IMR-90 (cell line): ENCODE data around the gene SORCS1. TPM values are rescaled to one million over a fixed set of nuclear protein-coding genes. Genes with fewer than 3 reads are reported as not detected.

Experiments
- ATAC-seq: fragments of 200-7000 bp; cut with Tn5 transposase; 2 replicates; pipeline ENCODE4 v1.9.1; 2020; ENCODE audit warnings: low read depth, mild to moderate bottlenecking, moderate library complexity
- BruUV-seq: library from RNA; stranded (reverse); fragments of 400-500 nt; replicated peaks from 2 replicates; lab custom pipeline; 2021; lab: Mats Ljungman, UMichigan
- CTCF ChIA-PET: fragments of 300-600 bp; formaldehyde crosslinking; extraction: SDS; loops from one replicate; lab custom pipeline; 2021; ENCODE audit warnings: antibody characterized with exemption; lab: Yijun Ruan, JAX
- POLR2A ChIA-PET: fragments of 300-600 bp; sonication (Branson Sonifier 250); formaldehyde crosslinking; loops from one replicate; lab custom pipeline; 2022; ENCODE audit warnings: antibody characterized with exemption; ENCODE audit not compliant: unreplicated experiment; lab: Charles Lee
- DNase-seq: peaks from one replicate; pipeline ENCODE4 v3.0.0; 2013
- H2AFZ ChIP-seq: replicated peaks from 2 replicates; pipeline ENCODE3; 2013; ENCODE audit warnings: low read length, mild to moderate bottlenecking; ENCODE audit not compliant: poor library complexity
- H2AK5ac ChIP-seq: 2 replicates; pipeline ENCODE4 v1.6.1; 2013; ENCODE audit warnings: low read depth, low read length, inconsistent platforms
- H2AK9ac ChIP-seq: replicated peaks from 2 replicates; pipeline ENCODE3; 2013; ENCODE audit warnings: mild to moderate bottlenecking, low read depth, low read length, moderate library complexity; ENCODE audit not compliant: poor library complexity
- H2BK120ac ChIP-seq: 2 replicates; pipeline ENCODE4 v1.6.1; 2013; ENCODE audit warnings: low read depth, low read length, inconsistent platforms
- H2BK15ac ChIP-seq: 3 replicates; pipeline ENCODE4 v1.6.1; 2013; ENCODE audit warnings: low read depth, low read length, inconsistent platforms
- H2BK20ac ChIP-seq: 2 replicates; pipeline ENCODE4 v1.6.1; 2013; ENCODE audit warnings: low read depth, mild to moderate bottlenecking, inconsistent platforms, low read length, moderate library complexity
- H2BK5ac ChIP-seq: 2 replicates; pipeline ENCODE4 v1.6.1; 2013; ENCODE audit warnings: mild to moderate bottlenecking, low read depth, low read length, inconsistent platforms; ENCODE audit not compliant: poor library complexity, severe bottlenecking
- H3K14ac ChIP-seq: replicated peaks from 2 replicates; pipeline ENCODE4 v1.6.1; 2013; ENCODE audit warnings: low read depth, low read length, inconsistent platforms
- H3K18ac ChIP-seq: 2 replicates; pipeline ENCODE4 v1.6.1; 2013; ENCODE audit warnings: low read depth, low read length, control low read depth
- H3K23ac ChIP-seq: 2 replicates; pipeline ENCODE4 v1.6.1; 2013; ENCODE audit warnings: low read depth, low read length, inconsistent platforms
- H3K27ac ChIP-seq: 2 replicates; pipeline ENCODE4 v1.5.1; 2013; ENCODE audit warnings: mild to moderate bottlenecking, control low read depth, low read length; ENCODE audit not compliant: insufficient read depth
- H3K27me3 ChIP-seq: 2 replicates; pipeline ENCODE4 v1.6.1; 2013; ENCODE audit warnings: low read length; ENCODE audit not compliant: control insufficient read depth, insufficient read depth
- H3K36me3 ChIP-seq: 2 replicates; pipeline ENCODE4 v1.6.1; 2013; ENCODE audit warnings: low read length, mixed read lengths; ENCODE audit not compliant: control insufficient read depth, insufficient read depth
- H3K4ac ChIP-seq: 2 replicates; pipeline ENCODE4 v1.6.1; 2013; ENCODE audit warnings: low read depth, low read length, inconsistent platforms
- H3K4me1 ChIP-seq: 2 replicates; pipeline ENCODE4 v1.6.1; 2013; ENCODE audit warnings: low read length, mixed read lengths; ENCODE audit not compliant: control insufficient read depth, insufficient read depth
- H3K4me2 ChIP-seq: 2 replicates; pipeline ENCODE4 v1.6.1; 2013; ENCODE audit warnings: low read depth, mild to moderate bottlenecking, control low read depth, low read length, moderate library complexity
- H3K4me3 ChIP-seq: 2 replicates; pipeline ENCODE4 v1.5.1; 2013; ENCODE audit warnings: low read depth, mild to moderate bottlenecking, control low read depth, low read length, moderate library complexity; ENCODE audit not compliant: insufficient read depth
- H3K56ac ChIP-seq: 2 replicates; pipeline ENCODE4 v1.6.1; 2013; ENCODE audit warnings: low read length, inconsistent platforms; ENCODE audit not compliant: insufficient read depth; ENCODE audit errors: extremely low read depth
- H3K79me1 ChIP-seq, 2 experiments: 2 replicates each; pipeline ENCODE4 v1.6.1; 2013; ENCODE audit warnings: low read length in 2 of 2, inconsistent platforms in 1 of 2, low read depth in 1 of 2
- H3K9ac ChIP-seq: 2 replicates; pipeline ENCODE4 v1.6.1; 2013; ENCODE audit warnings: low read depth, low read length, control low read depth
- H3K9me1 ChIP-seq: 2 replicates; pipeline ENCODE4 v1.6.1; 2013; ENCODE audit warnings: low read length, inconsistent platforms; ENCODE audit not compliant: insufficient read depth
- H3K9me3 ChIP-seq: 2 replicates; pipeline ENCODE4 v1.6.1; 2013; ENCODE audit warnings: low read length; ENCODE audit not compliant: control insufficient read depth, insufficient read depth
- H4K20me1 ChIP-seq: 2 replicates; pipeline ENCODE4 v1.6.1; 2013; ENCODE audit warnings: low read length, inconsistent platforms; ENCODE audit not compliant: insufficient read depth
- H4K5ac ChIP-seq: 2 replicates; pipeline ENCODE4 v1.6.1; 2013; ENCODE audit warnings: mild to moderate bottlenecking, low read depth, low read length, control low read depth
- H4K8ac ChIP-seq, 2 experiments: 2 replicates each; pipeline ENCODE4 v1.6.1; 2013; ENCODE audit warnings: low read depth in 2 of 2, low read length in 2 of 2, control low read depth in 1 of 2, inconsistent platforms in 1 of 2
- H4K91ac ChIP-seq: 2 replicates; pipeline ENCODE4 v1.6.1; 2013; ENCODE audit warnings: low read depth, low read length, inconsistent platforms; ENCODE audit not compliant: insufficient read depth
- BHLHE40 ChIP-seq: fragments of 150-350 bp; IDR thresholded peaks from 2 replicates; pipeline ENCODE4 v1.6.1; 2016; ENCODE audit warnings: mild to moderate bottlenecking, low read depth, low read length
- CEBPB ChIP-seq: IDR thresholded peaks from 2 replicates; pipeline ENCODE4 v1.6.1; 2012; ENCODE audit warnings: low read depth, low read length, improper control_type of control experiment
- CHD1 ChIP-seq: IDR thresholded peaks from 2 replicates; pipeline ENCODE4 v1.6.1; 2012; ENCODE audit warnings: low read depth, low read length, improper control_type of control experiment
- ELK1 ChIP-seq: fragments of 150-350 bp; IDR thresholded peaks from 2 replicates; pipeline ENCODE4 v1.6.1; 2016; ENCODE audit warnings: low read depth, mild to moderate bottlenecking, low read length, moderate library complexity, borderline replicate concordance
- FOS ChIP-seq: fragments of 150-350 bp; IDR thresholded peaks from 2 replicates; pipeline ENCODE4 v1.6.1; 2016; ENCODE audit warnings: low read depth, low read length
- MAFK ChIP-seq: IDR thresholded peaks from 2 replicates; pipeline ENCODE4 v1.6.1; 2012; ENCODE audit warnings: low read depth, low read length, improper control_type of control experiment
- POLR2A ChIP-seq: IDR thresholded peaks from 2 replicates; pipeline ENCODE4 v1.6.1; 2012; ENCODE audit warnings: mild to moderate bottlenecking, low read depth, low read length
- RAD21 ChIP-seq: IDR thresholded peaks from 2 replicates; pipeline ENCODE4 v1.6.1; 2012; ENCODE audit warnings: low read length, improper control_type of control experiment
- RCOR1 ChIP-seq: IDR thresholded peaks from 2 replicates; pipeline ENCODE4 v1.6.1; 2012; ENCODE audit warnings: mild to moderate bottlenecking, low read length, improper control_type of control experiment; ENCODE audit not compliant: insufficient replicate concordance
- RFX5 ChIP-seq: IDR thresholded peaks from 2 replicates; pipeline ENCODE4 v1.8.0; 2012; ENCODE audit warnings: low read depth, mild to moderate bottlenecking, low read length, moderate library complexity
- SMC3 ChIP-seq: fragments of 150-350 bp; IDR thresholded peaks from 2 replicates; pipeline ENCODE4 v1.6.1; 2016; ENCODE audit warnings: low read depth, mild to moderate bottlenecking, antibody characterized with exemption, low read length, moderate library complexity
- USF2 ChIP-seq: fragments of 150-350 bp; IDR thresholded peaks from 2 replicates; pipeline ENCODE4 v1.6.1; 2017; ENCODE audit warnings: mild to moderate bottlenecking, antibody characterized with exemption, low read length, low read depth
- WGBS, 2 experiments: methylation state at CpG; one replicate each; pipeline versions ENCODE4 v1.1.5 to v1.1.7; 2013; ENCODE audit warnings: missing lambda C conversion rate in 2 of 2; ENCODE audit not compliant: insufficient read length in 1 of 2; ENCODE audit errors: extremely low coverage in 2 of 2; 5-methylcytosine and 5-hydroxymethylcytosine counted together
- dilution Hi-C: fragments of 300-500 bp; cut with HindIII; formaldehyde crosslinking; loops from one replicate; pipeline ENCODE4 v1.14.3; 2018; ENCODE audit warnings: low sequenced_read_pairs; ENCODE audit not compliant: unreplicated experiment
- in situ Hi-C: fragments of 300-500 bp; cut with MboI; formaldehyde crosslinking; loops from 3 replicates; pipeline ENCODE4 v1.14.3; 2019; ENCODE audit warnings: low sequenced_read_pairs, inconsistent platforms, mixed read lengths
- intact Hi-C: fragments of 100-400 bp; cut with micrococcal nuclease; formaldehyde crosslinking; loops from 2 replicates; pipeline ENCODE4 v1.10.0; 2022
- polyA plus RNA-seq, 3 experiments: library from polyadenylated mRNA; depleted of rRNA; stranded (reverse); fragments of >200 nt; gene quantifications; 2 replicates each; pipeline ENCODE4 v1.2.3, GENCODE V29; 2012; ENCODE audit warnings: low replicate concordance in 1 of 3
- total RNA-seq: library from RNA; depleted of rRNA; stranded (reverse); fragments of >200 nt; gene quantifications from 2 replicates; pipeline ENCODE4 v1.2.3, GENCODE V29; 2012

SORCS1 gene
- total and polyA plus RNA-seq, 2 of the 4 experiments (the other 2 are of a cell fraction) = under 0.01 TPM; not detected in 1

GRCh38 chr10:106609470-106610266, 554.8 kb downstream of the SORCS1 start (continued):
- TF ChIP-seq MAFK = no peak

- BruUV-seq = no TSS peak
- no peak overlapping the region for H3K23ac ChIP-seq
- 0 out of 4 replicates have a peak overlapping the region, but pooled peaks of 1 of the 2 experiments have one; percentile 76 for H4K8ac ChIP-seq
- no peaks in the 10 kb centered on the region for H4K20me1 ChIP-seq
- H3K18ac ChIP-seq = no peak overlapping the region
- CTCF ChIA-PET = no interaction called here
- intact Hi-C loops = no loop called here
- no peak overlapping the region for H2AFZ ChIP-seq
- H3K56ac ChIP-seq = no peak overlapping the region
- no peak overlapping the region for H2BK120ac ChIP-seq
- no peak for TF ChIP-seq FOS
- TF ChIP-seq RCOR1 = no peak
- TF ChIP-seq RFX5 = no peak
- TF ChIP-seq CEBPB = no peak
- TF ChIP-seq CHD1 = no peak
- no peak for TF ChIP-seq BHLHE40
- no peak for TF ChIP-seq POLR2A
- no peak for TF ChIP-seq ELK1
- TF ChIP-seq SMC3 = no peak
- no peak for TF ChIP-seq MAFK
- TF ChIP-seq USF2 = no peak
- TF ChIP-seq RAD21 = no peak
- no peak overlapping the region for H3K4me3 ChIP-seq
- no peak overlapping the region for H2BK15ac ChIP-seq
- H4K91ac ChIP-seq = no peak overlapping the region
- no peak overlapping the region for H2AK9ac ChIP-seq
- 67% methylated on average over 1 of the region's 1 CpG; no CpG with 5 or more reads in 1 of the 2 experiments for WGBS, 2 experiments
- no peak overlapping the region; the same call in 1 of the 2 replicates for H4K5ac ChIP-seq
- H3K4ac ChIP-seq = no peak overlapping the region
- H3K27me3 ChIP-seq = no peaks in the 10 kb centered on the region
- H3K14ac ChIP-seq = no peak overlapping the region
- H3K4me1 ChIP-seq = no peaks in the 10 kb centered on the region
- POLR2A ChIA-PET = no interaction called here
- ATAC-seq (no peak), DNase-seq (peak; percentile 20)
- H3K9ac ChIP-seq = no peak overlapping the region
- H3K9me3 ChIP-seq = peaks cover 3% of the 10 kb centered on the region; the same call in 1 of the 2 replicates
- no peak overlapping the region for H3K27ac ChIP-seq
- in situ Hi-C loops = no loop called here
- dilution Hi-C loops = no loop called here
- no peaks in the 10 kb centered on the region for H3K79me1 ChIP-seq
- H2BK20ac ChIP-seq = no peak overlapping the region; the same call in 1 of the 2 replicates
- H3K9me1 ChIP-seq = no peaks in the 10 kb centered on the region
- H3K36me3 ChIP-seq = no peaks in the 10 kb centered on the region
- no peak overlapping the region for H3K4me2 ChIP-seq
- no peak overlapping the region; the same call in 1 of the 2 replicates for H2AK5ac ChIP-seq
- H2BK5ac ChIP-seq = no peak overlapping the region
Measured at GRCh38 chr10:106608066-106608465, 556.4 kb downstream of the SORCS1 start.
